ENCODE measurements around the gene NFKBIZ.
"Not testable (repeated sequence)": the region's sequence is repeated elsewhere in the genome, so short reads cannot be mapped to it uniquely, and the experiment has no call there.

NFKBIZ gene

DNA sequence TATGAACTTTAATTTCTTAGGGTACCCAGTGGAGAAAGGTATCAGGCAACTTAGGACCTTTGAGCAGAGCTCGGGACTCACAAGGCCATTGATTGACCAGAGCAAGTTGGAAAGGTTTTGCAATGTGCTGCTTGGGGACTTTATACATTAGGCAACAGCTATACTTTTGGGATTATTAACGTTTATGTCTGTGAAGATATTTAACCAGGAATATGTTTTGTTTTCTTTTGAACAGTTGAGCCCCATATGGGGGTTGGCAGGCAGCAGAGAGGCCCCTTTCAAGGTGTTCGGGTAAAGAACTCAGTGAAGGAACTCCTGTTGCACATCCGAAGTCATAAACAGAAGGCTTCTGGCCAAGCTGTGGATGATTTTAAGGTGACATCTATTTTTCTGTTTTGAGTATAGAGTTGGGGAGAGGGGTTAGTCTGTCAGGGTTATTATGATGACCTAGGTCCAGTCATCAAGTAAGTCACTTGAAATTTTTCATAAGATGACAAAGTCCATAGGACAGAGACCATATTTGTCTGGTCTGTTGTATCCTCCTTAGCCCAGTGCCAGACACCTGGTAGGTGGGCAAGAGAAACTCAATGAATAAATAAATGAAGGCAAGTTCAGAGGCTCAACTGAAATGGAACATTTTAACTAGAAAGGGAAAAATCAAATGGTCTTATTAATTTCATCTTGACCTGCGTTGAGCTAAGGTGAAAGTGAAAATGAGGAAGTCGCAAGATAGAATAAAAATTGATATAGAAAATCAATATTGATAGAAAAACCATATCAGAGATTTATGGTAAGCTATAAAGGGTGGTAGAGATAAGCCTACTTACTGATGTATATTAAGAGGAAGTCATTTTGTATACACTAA, 2.8 kb downstream of the NFKBIZ start:
- no peak for DNase-seq (ENCODE audit: low spot score)

DNA sequence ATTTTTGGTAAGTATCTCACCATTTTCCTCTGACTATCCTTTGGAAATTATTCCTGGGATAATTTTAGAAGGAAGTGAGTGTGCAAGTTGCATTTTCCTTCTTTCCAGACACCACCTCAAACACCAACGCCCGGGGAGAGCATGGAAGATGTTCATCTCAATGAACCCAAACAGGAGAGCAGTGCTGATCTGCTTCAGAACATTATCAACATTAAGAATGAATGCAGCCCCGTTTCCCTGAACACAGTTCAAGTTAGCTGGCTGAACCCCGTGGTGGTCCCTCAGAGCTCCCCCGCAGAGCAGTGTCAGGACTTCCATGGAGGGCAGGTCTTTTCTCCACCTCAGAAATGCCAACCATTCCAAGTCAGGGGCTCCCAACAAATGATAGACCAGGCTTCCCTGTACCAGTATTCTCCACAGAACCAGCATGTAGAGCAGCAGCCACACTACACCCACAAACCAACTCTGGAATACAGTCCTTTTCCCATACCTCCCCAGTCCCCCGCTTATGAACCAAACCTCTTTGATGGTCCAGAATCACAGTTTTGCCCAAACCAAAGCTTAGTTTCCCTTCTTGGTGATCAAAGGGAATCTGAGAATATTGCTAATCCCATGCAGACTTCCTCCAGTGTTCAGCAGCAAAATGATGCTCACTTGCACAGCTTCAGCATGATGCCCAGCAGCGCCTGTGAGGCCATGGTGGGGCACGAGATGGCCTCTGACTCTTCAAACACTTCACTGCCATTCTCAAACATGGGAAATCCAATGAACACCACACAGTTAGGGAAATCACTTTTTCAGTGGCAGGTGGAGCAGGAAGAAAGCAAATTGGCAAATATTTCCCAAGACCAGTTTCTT, 3.9 kb downstream of the NFKBIZ start:
- no peak for DNase-seq (ENCODE audit: low spot score)

DNA sequence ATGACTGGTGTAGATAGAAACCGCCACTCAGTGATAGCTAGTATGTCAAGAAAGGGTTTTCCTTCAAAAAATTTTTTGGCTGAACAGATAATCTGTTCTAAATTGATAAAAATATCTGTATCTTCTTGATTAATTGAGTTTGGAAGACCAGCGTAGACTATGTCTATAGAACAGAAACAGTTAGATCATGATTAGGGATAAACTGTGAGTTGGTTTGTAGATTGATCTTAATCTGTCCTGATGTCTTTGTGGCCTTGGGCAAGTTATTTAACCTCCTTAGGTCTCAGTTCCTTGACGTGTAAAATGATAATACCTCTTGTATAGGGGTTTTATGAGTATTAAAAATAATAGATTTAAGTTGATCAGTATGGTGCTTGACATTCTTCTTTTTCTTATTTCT, 4.7 kb downstream of the NFKBIZ start:
- DNase-seq (ENCODE audit: low spot score): no peak

DNA sequence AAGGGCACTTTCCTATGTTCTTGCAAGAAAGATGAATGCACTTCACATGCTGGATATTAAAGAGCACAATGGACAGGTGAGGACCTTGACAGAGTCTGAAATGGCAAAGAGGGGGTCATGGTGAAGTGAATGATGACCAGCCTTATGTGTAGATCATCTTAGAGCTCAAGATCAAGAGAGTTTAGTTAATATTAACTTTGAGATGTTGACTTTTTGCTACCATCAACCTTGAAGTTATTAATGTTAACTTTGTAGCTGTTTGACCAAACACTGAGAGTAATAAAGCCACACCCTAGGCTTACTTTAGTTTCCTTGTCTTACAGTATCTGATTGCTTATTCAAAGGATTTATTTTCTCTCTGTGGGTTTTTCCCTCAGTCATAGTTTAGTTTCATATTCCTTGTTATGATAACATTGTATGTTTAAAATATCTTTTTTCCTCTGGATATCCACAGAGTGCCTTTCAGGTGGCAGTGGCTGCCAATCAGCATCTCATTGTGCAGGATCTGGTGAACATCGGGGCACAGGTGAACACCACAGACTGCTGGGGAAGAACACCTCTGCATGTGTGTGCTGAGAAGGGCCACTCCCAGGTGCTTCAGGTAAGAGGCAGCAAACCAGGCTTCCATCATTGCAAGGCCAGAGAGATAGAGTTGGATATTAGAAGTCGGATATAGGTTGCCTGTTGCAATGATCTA, 5.4 kb downstream of the NFKBIZ start:
- no peak for DNase-seq (ENCODE audit: low spot score)

GRCh38 chr3:101857301-101857741, 8.0 kb downstream of the NFKBIZ start:
- no peak for DNase-seq (ENCODE audit: low spot score)

DNA sequence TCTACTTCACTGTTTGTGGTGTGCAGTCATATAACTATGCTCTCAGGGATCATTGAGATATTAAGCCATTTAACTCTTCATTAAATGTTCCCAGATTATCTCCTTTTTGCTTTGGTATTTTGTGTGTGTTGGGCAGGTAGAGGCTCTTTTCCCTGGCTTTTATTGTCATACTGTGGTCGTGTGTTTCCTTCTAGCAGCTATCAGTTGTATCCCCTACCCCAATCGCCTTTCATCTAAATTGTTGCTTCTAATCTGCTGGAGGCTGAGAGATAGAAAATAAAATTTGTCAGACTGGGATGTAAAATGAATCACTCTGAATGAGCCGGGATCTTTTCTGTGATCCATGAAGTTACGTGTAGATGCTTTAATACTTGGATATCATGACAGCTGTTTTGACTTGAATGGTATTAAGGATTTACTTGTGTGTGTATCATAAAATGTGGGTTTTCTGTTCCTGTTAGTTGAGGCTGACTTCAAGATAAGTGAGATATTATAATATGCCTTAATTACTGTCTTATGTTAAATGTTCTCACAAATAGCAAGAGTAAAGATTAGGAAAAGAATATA, 9.2 kb downstream of the NFKBIZ start:
- DNase-seq (ENCODE audit: low spot score): no peak

GRCh38 chr3:101859882-101860448, 10.7 kb downstream of the NFKBIZ start:
- DNase-seq (ENCODE audit: low spot score): no peak

DNA sequence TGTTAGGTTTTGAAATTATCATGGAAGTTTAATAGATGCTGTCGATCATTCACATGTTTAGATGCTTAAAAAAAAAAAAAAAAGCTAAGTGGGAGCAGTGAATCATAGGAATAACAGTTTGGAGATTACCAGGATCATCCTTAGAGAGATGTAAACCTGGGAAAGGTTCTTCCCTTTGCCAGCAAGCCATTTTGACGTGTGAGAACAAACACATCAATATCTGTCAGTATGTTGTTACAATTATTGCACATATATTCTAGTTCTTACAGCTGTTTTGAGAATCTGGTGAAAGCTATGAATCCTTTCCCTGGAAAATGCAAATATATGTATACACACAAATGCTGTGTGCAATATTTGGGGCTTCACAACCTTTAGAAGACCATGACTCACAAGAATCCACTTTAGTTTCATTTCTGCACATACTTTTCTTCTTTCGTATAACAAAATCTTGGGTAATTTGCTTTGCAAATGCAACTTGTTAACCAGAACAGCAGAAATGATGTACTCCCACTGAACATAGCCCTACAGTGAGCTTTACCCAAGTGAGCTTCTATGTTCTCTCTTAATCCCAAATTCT, 12.0 kb downstream of the NFKBIZ start:
- no peak for DNase-seq (ENCODE audit: low spot score)

GRCh38 chr3:101861789-101862415, 12.6 kb downstream of the NFKBIZ start:
- no peak for DNase-seq (ENCODE audit: low spot score)

DNA sequence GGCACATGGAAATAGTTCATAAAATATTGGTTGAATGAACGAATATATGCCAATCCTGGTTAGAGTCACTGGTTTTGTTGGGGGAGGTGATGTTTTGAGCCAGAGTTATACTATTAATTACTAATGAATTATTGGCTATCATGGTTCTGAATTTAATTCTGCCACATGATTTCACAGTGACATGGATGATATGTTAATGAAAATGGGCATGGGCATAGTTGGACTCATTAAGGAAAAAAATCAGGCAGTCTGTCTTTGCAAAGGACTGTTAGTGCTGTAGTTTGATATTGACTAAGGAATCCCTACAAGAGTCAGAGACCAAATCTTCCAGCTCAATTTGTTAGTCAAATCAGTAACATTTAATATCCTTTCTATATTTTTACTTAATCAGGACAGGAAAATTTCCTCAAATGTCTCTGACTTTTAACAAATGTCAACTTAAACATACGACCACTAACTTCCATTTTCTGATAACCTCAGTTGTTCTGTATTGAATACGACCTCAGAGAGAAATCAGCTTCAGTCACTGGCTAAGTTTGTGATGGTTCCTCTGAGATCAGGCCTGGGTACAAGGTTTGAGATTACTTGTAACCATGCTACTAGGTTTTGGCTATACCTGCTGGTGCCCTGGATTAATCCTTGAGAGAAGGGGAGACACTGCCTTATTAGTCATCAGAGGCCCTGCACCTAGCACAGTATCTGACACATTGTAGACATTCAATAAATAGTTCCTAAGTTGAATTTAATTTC, 13.3 kb downstream of the NFKBIZ start:
- no peak for DNase-seq (ENCODE audit: low spot score)

GRCh38 chr3:101864926-101865325, 15.6 kb downstream of the NFKBIZ start:
- not testable (repeated sequence) for DNase-seq (ENCODE audit: low spot score)

DNA sequence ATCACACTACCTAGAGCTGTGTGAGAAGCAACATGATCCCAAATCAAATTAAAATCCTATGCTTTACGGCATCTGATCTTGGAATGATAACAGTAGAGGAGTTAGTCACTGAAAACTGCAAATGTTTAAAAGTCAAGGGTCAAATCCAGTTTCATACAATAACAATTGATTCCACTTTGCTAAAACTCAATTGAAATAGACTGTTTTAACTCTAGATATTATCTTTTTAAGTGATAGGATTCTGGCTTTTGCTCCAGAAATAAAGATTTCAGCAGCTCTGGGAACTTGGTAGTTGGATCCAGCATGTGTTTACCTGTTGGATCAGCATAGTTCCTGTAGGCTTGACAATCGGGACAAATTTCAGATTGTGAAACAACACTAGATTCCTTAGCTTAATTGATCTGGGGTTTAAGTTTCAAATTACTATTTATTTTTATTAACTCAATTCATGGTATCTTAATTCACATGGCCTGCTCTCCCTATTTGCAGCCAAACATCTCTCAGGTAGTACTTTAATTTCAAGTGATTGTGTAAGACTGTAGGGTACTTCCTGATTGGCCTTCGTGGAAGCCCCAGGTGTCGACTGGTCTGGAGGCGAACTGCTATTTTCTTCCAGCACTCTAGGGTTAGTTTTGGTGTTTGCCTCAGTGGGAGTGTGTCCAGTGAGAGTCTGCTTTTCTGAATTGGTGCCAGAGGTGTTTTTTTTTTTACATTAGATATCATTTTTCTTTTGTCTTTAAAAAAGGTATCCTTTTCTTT, 16.6 kb downstream of the NFKBIZ start:
- DNase-seq (ENCODE audit: low spot score): no peak

DNA sequence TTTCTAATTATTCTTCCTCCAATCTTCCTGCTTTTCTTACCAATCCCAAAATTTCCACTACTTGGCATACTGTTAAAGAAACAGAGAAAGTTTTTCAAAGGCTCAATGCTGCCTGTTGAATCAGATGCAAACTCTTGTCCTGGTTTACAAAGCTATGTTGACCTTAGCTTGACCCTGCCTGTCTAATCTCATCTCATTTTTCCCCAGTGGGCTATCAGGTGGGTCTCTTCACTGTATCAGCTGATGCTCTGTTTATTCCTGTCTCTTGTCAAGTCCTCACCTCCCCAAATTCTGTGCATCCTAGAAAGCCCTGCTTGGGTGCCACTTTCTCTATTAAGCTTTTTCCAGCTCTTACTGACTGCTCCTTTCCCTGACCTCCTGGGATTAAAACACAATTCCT, 18.2 kb downstream of the NFKBIZ start:
- DNase-seq (ENCODE audit: low spot score): no peak

DNA sequence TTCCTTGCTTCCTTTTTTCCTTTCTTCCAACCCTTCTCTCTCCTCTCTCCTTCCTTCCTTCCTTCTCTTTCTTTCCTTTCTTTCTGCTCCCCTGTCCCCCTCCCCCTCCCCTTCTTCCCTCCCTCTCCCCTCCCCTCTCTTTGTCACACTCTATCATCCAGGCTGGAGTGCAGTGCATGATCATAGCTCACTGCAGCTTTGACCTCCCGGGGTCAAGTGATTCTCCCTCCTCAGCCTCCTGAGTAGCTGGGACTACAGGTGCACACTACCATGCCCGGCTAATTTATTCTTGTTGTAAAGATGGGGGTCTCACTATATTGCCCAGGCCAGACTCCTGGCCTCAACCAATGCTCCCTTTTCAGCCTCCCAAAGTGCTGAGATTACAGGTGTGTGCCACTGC, 18.7 kb downstream of the NFKBIZ start:
- no peak for DNase-seq (ENCODE audit: low spot score)

DNA sequence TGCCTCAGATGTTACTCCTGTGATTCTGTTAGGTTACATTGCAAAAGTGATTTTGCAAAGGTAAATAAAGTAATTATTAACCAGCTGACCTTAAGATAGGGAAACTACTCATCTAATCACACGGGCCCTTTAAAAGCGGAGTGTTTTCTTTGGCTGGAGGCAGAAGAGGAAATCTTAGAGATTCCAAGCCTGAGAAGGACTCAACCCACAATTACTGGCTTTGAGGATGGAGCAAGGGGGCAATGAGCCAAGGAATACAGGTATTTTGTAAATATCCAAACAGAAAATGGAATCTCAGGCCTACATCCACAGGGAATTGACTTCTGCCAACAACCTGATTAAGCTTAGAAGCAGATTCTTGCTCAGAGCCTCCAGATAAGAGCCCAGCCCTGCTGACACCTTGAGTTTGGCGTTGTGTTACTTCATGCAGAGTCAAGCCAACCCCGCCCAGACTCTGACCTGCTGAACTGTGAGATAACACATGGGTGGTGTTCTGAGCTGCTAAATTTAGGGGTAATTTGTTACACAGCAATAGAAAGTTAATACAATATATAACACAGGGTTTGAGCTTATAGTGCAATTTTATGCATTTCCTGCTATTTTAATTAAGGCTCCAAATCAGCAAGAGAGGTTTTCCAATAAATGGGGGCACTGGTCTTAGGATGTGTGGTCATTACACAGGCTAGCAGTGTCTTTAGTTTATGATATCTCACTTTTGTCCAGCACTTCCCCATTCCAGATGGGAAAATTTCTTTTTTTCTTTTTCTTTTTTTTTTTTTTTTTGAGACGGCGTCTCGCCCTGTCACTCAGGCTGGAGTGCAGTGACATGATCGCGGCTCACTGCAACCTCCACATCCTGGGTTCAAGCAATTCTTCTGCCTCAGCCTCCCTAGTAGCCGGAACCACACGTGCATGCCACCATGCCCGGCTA, 19.5 kb downstream of the NFKBIZ start:
- DNase-seq (ENCODE audit: low spot score): no peak

- DNase-seq (ENCODE audit: low spot score): no peak
Observed at GRCh38 chr3:101870138-101870537, 20.8 kb downstream of the NFKBIZ start.

DNA sequence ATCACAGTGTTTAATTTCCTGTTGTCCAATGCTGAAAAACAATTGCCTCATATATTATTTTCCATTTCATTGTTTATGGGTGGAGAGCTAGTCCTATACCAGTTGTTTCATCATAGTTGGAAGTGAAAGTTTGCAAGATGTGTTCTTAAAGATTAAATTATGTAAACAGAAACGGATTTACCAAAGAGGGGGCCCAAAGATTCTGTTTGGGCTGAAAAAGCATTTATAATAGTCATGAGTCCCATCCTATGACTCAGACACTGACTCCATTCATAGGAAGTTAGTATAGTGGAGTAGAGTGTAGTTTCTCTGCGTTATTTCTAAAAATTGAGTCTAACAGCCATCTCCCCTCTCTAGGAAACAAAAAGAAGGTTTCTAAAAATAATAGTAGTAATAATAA, 24.3 kb downstream of the NFKBIZ start:
- DNase-seq (ENCODE audit: low spot score): no peak

DNA sequence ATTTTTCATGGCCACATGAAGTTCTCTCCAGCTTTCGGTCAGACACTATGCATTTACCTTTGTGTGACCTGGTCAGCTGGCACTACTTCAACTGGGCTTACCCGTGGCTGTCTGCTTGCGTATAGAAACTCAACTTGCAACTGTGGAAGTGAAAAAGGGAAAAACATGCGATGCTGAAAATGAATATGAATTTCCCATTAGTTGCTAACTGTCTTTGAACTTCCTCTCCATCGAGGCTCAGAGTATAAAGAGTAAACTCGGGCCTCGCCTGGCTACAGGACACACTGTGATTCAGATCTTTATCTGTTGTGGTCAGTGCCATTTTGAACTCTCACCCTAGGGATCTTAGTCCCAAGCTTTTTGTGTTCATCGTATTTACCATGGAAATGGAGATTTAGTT, 26.8 kb downstream of the NFKBIZ start:
- DNase-seq (ENCODE audit: low spot score): no peak
